Amygdala (tissue), 56 donors: Measurements from ENCODE around the gene NDUFS2.

Experiments
- DNase-seq, 56 donors: peaks; one replicate each; lab custom pipeline; 2025; lab: John Stamatoyannopoulos, UW

Gene NDUFS2

DNA sequence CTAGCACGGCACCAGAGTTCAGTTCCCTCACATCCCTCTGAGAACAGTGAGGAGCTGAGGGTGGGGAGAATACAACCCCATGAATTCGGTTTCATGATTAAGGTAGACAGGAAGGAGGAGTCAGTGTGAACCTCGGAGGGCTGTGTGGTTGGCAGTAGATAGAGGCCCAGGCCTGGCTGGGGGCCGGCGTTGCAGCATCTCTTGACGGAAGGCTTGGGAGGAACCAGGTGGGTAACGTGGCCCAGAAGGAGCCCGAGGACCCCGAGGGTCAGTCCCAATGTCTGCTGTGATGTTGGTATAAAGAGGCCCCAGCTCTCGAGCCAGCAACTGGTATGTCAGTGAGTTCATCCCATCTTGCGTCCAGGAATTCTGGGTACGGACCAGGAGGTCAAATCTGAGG, 30.5 kb upstream of the NDUFS2 start:
- no peak for DNase-seq

DNA sequence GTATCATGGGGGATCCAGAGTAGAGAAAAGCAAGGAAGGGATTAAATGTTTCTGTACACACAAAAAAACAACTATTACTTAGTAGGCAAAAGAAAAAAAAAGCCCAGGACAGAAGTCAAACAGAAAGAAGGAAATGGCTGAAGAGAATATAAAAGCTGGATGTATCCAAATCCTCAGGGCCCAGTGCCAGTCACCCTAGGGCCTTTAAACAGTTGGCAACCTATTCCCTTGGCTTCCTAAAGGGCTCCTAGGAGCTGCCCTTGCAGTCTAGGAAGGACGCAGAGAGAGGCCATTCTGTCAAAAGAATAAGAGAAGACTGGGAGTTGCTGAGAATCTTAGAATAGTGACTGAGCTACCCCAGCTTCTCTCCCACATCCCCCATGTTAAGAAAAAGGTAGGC, 29.8 kb upstream of the NDUFS2 start:
- DNase-seq, result no peak

DNA sequence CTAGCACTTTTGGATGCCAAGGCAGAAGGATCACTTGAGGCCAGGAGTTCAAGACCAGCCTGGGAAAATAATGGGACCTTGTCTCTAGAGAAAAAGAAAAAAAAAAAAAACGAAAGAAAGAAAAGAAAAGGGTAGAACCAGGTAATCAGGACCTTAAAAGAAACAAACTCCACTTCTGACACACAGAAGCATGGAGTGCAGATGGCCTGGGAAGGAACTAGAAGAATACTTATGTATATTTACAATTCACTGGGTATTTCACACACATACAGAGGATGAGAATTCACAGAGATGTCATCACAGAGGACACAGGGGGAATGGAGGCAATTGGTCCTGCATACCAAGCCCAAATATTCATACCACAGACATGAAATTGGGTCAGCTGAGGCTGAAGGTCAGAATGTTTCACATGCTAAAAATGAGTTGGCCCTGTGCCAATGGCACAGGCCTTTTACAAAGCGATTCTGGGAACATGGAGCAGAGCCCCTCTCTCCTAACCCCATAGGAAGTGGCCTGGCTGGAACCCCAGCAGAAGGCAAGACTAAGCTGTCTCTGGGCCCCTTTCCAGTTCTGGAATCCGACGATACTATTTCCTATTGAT, 29.3 kb upstream of the NDUFS2 start:
- no peak for DNase-seq

DNA sequence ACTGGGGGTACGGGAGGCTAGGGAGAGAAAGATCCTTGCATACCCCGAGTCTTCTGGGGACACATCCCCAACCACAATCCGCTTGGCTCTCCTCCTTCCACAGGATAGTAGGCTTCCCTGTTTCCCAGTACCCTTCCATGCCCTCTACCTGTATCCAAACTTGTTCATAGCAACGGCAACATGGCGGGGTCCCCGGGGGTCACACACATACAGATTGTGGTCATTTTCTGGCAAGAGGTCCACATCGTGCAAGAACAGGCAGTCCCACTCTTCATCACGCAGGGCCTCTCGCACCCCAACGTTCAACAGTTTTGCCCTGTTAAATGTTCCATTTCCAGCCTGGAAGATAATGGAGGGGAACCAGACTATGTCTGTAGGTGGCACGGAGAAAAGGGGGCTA, 28.5 kb upstream of the NDUFS2 start:
- no peak for DNase-seq

DNA sequence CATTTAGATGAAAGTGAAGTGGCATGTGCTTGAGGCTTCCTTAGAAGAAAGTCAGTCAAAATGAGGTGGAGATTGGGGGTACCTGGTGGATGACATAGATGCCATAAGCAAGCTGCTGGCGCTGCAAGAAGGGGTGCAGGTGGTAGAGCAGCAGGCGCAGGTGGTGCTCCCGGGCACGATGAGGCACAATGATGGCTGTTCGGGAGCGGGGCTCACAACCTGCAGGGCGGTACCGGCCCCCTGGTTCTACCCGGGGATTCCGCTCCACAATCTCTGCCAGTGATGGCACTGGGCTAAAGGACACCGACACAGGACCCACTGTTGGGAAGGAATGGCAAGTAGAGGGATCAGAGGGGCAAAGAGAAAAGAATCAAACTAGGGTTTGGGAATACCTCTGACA, 27.3 kb upstream of the NDUFS2 start:
- no peak for DNase-seq

DNA sequence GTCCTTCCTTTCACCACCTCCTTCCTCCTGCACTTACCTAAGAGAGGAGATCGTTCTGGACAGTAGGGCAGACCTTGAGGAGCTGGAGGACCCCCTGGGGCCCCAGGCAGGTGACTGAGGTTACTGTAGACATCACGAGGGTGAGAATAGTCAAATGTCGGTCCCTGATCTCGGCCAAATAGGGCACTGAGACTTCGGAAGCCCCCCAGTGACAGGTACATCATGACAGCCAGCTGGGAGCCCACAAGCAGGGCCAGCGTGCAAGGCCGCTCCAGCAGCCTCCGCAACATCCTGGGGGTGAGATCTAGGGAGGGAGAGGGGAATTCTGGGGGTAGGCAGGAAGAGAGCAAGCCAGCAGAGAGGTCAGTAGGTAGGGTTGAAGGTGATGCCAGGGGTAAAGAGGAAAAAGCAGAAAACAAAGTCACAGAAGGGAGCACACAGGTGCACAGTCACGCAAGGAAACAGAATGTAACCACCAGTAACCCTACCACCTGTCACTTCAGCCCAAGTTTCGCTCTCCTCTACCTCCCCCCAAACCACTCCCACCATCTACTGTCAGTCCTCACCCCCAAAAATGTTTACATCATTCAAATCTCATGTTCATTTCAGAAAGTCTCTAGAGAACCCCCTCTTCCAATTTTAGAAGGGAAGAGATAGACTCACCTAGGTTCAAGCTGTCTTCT, 26.3 kb upstream of the NDUFS2 start:
- DNase-seq, result no peak

DNA sequence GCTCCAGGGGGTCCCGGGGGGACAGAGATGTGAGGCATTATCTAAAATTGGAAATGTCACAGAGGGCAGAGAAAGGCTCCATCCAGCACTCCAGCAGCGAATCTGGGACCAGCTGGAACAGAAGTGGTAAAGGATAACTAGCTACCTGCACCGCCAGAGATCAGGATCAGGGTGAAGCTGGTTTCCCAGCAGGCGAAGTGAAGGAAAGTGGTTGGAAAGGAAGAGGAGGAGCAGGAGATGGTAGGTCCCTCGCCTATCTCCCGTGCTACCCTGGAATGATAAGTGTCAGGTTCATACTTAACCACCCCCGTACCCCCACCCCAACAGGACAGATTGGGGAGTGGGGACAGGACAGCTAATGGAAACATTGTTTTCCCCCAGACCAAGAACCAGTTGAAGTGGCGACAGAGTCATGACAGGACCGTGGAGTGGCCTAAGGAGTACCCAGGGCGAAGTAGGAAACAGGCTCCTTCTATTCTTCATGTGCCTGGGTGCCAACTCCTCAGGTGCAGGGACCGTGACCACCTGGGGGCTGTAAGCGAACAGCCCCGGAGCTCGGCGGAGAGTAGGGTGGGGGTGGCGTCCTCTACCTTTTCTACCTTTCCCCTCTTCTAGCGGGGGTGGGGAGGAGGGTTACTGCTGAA, 25.6 kb upstream of the NDUFS2 start:
- no peak for DNase-seq

DNA sequence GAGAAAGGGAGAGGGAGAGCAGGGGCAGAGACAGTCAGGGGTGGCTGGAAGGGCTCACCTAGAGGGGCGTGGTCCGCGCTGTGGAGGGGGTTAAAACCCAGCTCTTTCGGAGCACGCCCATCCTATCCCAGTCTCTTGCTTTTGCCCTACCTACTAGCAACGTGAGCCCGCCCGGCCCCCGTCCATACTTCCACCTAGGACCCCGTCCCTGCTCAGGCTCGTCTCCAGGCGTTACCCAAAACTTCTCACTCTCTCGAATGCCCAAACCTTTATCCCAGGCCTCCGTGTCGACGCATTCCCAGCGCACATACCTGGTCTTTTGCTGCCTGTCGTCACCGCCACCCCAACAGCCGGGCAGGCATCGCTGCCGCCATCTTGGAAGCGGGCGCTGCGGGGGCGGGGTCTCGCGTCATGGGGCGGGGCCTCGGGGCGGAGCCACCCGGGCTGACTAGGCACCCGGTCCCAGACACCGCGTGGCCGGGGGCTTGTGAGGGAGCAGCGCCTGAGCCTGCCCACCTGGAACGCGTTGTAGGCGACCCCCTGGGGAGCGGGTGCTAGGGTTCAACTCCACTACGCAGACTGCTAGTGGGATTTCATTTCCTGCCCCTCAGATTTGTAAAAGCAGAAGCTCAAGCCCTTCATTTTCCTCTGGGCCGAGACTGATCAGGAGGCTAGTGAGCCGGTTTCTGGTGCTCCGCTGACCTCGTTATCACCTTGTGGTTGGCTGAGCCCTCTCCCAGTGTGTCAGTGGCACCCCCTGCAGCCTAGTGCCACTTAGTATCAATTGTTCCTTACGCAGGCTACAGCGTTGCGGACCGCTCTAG, 24.8 kb upstream of the NDUFS2 start, which contains the start of gene B4GALT3:
B4GALT3 (minus strand) TSS at position 396 of the 824 bp plus-strand sequence. CDS start 1,447 bp downstream, outside the sequence.
- peak; percentile 32 to 93 (median 84) for DNase-seq

DNA sequence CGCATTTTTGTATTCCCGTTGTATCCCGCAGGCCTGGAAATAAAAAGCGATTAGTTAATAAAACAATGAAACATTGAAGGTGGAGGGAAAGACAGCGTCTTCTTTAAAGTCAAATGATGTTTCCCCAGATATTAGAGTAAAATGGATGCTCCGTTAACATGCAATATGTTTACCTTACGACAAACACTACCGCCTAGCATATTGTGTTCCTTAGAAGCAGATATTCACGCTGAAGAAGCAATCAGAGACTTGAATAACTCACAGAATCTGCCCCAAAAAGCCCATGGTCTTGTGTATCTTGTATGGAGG, 24.3 kb upstream of the NDUFS2 start:
- no peak for DNase-seq

DNA sequence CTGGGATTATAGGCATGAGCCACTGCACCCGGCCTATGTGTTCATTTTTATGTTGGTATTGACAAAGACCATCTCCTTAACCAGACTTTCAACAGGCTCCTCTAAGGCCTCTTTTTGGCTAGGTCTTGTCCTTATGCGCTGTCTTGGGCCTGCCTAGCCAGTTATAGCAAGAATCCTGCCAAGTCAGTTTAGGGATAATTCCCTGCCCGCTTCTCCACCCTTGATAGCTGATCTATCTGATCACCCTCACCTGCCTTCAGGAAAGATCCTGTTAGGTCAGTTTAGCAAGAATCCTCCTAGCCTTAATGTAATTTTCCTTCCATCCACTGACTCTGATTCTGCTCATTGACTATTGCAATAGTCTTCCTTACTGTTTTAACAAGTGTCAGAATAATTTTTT, 22.5 kb upstream of the NDUFS2 start:
- no peak for DNase-seq

DNA sequence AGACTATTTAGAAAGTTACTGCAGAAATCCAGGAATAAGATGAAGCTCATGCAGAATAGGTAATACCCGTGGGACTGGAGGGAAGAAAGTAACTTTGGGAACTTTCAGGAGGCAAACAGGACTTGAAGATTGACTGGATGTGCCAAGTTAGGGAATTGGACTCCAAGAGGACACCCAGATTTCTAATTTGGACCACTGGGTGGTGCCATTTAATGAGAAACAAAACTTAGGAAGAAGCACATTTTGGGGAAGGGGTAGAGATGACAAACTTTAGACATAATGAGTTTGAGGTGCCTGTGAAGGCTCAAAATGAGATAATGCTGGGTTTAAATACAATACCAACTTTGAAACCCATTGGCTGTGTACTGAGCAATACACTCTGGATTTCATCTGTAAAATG, 21.5 kb upstream of the NDUFS2 start:
- DNase-seq, result no peak

DNA sequence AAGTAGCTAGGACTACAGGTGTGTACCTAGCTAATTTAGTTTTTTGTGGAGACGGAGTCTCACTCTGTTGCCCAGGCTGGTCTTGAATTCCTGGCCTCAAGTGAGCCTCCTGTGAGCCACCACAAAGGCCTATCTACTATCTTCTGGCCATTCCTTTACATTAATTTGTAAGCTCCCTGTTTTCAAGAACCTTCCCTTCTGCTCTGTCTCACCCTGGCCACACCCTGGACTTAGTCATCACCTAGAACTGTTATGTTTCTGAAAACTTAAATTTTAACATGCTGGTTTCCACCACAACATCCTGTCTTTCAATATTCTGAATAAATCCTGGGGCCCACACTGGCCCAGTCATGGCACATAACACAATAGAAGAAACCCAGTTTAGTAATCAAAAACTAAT, 20.0 kb upstream of the NDUFS2 start:
- DNase-seq, result no peak

DNA sequence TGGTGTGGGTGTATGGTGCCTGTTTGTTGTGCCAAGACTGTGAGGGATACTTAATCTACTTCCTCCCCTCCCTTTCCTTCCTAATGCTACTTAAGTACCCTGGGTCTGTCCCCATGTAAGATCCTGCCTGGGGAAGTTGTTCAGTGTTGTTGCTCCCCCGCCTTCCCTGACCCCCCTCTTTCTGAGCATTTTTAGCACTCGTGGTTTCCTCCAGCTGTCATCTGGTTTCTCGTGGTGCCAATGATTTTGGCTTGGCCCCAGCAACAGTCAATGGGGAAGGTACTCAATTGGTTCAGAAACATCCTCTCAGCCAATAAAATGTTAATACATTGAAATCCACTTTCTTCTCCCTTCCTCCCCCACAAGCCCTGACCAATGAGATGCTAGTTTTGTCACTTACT, 16.9 kb upstream of the NDUFS2 start:
- peak in 43 of 56 donors; percentile 20 to 83 (median 46) for DNase-seq

DNA sequence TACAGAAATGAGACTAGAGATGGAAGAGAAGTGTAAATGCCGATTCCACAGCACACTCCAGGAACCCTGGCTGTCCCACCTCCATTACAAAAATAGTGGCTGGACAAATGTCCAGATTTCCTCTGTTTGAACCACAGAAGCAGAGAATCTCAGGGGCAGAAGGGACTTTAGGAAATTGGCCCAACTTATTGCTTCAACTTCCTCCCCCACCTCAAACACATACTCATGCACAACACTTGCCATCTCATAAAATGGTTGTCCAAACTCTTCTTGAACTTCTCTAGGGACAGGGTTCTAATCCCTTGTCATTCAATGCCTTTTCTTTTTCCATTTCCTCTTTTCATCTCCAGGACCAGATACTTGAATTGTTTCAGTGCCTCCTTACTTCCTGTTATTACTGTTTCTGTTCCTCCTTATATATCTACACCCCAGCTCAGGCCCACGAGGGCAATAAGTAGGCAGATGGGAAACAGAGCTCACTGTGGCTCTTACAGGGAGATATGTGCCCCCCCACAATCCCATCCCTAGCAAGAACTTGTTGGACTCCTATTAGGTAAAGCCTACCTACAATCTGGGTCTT, 16.3 kb upstream of the NDUFS2 start:
- peak in 2 of 56 donors; percentile 11 to 22 for DNase-seq

DNA sequence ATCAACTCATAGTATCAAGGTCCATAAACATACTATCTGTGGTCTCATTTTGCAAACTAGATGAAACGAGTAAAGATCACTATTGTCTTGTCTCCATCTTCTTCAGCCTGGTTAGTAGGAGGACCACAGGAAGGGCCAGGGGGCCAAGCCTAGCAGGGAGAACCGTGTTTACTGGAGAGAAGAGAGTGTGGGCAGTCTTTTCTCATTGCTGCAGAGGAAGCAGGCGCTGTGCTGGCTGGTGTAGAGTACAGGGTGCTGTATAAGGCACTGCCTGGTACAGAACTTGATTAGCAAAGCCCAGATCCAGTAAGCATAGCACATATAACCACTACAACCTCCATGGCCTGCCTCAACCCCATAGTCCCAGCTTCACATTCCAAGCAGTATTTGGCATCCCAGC, 14.9 kb upstream of the NDUFS2 start:
- peak in 1 of 56 donors; percentile 12 for DNase-seq

DNA sequence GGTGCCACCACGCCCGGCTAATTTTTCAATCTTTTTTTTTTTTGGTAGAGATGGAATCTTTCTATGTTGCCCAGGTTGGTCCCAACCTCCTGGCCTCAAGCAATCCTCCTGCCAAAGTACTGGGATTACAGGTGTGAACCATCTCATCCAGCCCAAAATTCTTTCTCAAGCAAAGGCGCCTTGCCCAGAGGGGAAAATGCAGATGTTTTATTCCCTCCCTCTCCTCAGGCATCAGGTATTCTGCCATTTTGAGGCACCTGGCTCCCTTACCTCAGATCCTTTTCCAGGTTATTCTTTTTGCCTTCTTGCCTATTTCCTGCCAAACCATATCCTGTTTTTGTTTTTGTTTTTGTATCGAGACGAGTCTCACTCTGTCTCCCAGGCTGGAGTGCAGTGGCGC, 13.8 kb upstream of the NDUFS2 start:
- DNase-seq, result no peak

DNA sequence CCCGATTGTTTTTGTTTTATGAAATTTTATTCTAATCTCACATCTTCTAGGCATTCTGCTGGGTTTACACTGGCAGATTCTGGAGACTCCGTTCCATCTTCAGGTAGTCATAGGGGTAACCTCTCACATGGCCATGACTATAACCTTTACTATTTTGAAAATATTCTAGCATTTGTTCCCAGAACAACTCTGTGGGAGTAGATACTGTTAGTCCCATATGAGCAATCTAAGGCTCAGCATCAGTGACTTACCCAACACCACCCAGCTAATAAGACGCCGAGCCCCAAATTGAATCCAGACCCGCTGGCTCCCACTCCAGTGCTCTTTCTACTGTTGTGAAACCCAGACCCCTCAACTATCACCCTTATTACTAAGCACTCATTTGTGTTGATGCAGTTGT, 13.1 kb upstream of the NDUFS2 start:
- DNase-seq, result no peak

DNA sequence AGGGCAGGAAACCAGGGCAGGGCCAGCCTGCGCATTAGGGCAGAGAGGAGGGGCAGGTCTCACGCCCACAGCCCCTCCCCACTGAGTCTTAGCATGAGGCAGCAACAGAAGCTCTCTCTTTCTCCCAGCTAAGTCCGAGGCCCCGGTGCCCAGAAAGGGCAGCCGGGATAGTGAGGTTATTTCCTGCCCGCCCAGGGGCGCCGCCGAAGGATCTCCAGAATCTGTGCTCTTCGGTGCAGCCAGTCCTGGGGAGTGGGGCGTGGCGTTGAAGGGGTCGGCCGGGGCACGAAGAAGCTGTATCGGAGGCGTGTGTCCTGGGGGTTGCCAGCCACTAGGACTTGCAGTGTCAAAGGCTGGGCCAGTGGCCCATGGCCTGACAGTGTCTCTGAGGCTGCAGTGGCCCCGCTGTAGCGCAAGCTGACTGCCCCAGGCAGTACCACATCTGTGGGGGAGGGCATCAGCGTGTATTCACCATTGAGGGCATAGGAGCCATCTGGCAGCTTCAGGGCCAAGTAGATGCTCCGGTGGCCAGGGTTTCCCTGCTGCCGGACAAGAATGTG, 11.1 kb upstream of the NDUFS2 start:
- peak in 20 of 56 donors; percentile 8 to 67 (median 36) for DNase-seq

DNA sequence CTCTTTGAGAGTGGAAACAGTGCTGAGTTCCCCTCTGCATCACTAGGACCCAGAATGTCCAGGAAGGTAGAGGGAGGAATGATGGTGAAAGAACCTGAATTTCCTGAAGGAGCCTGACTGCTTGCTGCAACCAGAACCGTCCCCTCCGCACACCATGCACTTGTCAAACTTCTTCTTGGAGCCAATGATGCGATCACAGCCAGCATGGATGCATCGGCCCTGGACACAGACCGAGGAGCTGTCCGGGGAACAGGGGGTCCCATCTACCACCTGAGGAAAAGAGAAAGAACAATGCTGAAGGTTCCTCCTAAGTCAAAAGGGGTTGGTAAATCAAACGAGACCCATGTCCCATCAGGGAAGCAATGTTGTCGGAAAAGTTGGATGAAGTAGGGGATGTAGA, 10.2 kb upstream of the NDUFS2 start:
- no peak for DNase-seq
